ENCODE data around the gene SLC1A3. TPM values are rescaled to one million over a fixed set of nuclear protein-coding genes. Genes with fewer than 3 reads are reported as not detected.

SLC1A3 gene
- total RNA-seq, 1 donor, result 1.3 TPM

DNA sequence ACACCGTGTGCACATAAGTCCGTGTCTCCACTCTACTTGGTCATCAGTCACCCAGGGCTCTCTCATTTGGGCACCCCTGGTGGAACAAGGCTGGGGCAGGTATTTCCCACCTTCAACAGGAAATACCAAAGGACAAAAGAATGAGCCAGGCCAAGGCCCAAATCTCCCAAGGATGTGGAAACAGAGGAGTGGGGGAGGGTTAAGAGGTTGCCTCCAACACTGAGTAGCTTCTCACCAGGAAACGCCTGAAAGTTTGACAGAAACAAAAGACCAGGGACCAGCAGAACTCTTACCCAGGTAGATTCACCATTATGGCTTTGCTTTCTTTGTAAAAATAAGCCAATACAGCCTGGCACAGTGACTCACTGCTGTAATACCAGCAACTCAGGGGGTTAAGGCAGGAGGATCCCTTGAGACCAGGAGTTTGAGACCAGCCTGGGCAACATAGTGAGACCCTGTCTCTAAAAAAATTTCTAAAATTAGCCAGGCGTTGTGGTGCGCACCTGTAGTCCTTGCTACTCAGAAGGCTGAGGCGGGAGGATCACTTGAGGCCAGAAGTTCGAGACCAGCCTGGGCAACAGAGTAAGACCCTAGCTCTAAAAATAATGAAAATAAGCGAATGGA is 12.7 kb downstream of the SLC1A3 start:
- H3K4me3 ChIP-seq (ENCODE audit: low read depth, low read length), result no peak overlapping the region
- TF ChIP-seq, protein P1, sequence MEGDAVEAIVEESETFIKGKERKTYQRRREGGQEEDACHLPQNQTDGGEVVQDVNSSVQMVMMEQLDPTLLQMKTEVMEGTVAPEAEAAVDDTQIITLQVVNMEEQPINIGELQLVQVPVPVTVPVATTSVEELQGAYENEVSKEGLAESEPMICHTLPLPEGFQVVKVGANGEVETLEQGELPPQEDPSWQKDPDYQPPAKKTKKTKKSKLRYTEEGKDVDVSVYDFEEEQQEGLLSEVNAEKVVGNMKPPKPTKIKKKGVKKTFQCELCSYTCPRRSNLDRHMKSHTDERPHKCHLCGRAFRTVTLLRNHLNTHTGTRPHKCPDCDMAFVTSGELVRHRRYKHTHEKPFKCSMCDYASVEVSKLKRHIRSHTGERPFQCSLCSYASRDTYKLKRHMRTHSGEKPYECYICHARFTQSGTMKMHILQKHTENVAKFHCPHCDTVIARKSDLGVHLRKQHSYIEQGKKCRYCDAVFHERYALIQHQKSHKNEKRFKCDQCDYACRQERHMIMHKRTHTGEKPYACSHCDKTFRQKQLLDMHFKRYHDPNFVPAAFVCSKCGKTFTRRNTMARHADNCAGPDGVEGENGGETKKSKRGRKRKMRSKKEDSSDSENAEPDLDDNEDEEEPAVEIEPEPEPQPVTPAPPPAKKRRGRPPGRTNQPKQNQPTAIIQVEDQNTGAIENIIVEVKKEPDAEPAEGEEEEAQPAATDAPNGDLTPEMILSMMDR (IDR thresholded peaks at IDR 0.05; ENCODE audit: insufficient read depth, low read depth, low read length), result no peak
- no peak for DNase-seq (ENCODE audit: low read depth)

DNA sequence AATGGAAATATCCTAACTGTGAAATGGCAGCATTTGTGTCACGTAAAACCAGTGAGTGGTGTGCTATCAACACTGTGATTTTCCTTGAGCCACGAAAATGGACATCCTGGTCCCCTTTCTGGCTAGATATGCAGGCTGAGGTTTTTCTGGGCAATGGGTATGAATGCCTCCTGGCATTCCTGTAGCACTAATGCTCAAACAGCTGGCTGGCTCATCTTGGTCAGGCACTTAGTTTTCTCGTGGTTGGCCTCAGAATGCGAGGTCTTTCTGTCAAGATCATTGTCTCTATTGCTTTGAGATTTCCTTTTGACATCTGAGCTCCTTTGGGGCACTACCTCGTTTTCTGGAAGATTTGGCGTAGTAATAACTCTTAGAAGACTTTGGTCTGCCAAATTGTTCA is 15.6 kb downstream of the SLC1A3 start:
- TF ChIP-seq, protein P1 (IDR thresholded peaks at IDR 0.05; ENCODE audit: insufficient read depth, low read depth, low read length), result no peak
- no peak for DNase-seq (ENCODE audit: low read depth)

DNA sequence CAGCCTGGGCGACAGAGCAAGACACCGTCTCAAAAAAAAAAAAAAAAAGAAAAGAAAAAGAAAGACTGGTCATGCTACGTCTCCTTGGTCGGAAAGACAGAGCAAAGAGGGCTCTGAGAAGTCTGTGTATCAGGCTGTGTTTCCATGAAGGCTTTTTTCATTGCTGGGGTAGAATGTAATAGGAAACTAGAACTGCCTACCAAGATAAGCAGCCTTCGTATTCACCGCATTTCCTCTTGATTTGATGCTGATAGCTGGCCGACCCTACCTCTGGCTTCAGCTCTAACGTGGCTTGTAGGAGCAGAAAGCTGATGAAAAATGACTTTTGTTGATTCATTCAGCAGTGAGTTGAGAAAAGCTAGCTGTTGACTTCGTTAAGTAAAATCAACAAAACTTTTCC is 17.4 kb downstream of the SLC1A3 start:
- TF ChIP-seq, protein P1 (IDR thresholded peaks at IDR 0.05; ENCODE audit: insufficient read depth, low read depth, low read length), result no peak
- H3K4me3 ChIP-seq (ENCODE audit: low read depth, low read length), result no peak overlapping the region
- DNase-seq (ENCODE audit: low read depth), result no peak

More for the DNA sequence above, 15.6 kb downstream of the SLC1A3 start:
- H3K4me3 ChIP-seq (ENCODE audit: low read depth, low read length), result no peak overlapping the region

DNA sequence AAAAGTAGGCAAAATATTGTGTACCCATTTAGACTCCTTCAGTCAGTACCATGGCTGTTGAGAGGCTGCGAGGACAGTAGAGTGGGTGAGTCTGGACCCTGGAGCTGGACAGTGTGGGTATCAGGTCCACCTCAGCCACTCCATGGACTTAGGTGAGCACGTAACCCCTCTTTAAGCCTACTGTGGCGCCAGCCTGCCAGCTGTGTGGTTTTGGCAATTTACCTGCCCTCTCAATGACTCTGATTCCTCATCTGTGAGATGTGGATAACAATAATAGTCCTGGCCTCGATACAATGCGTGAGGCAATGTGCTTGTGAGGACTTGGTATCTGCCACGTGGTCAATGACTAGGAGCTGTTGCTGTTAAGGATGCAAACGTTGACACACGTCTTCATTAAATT is 17.9 kb downstream of the SLC1A3 start:
- TF ChIP-seq, protein P1 (IDR thresholded peaks at IDR 0.05; ENCODE audit: insufficient read depth, low read depth, low read length), result no peak
- DNase-seq (ENCODE audit: low read depth), result no peak
- no peak overlapping the region for H3K4me3 ChIP-seq (ENCODE audit: low read depth, low read length)

DNA sequence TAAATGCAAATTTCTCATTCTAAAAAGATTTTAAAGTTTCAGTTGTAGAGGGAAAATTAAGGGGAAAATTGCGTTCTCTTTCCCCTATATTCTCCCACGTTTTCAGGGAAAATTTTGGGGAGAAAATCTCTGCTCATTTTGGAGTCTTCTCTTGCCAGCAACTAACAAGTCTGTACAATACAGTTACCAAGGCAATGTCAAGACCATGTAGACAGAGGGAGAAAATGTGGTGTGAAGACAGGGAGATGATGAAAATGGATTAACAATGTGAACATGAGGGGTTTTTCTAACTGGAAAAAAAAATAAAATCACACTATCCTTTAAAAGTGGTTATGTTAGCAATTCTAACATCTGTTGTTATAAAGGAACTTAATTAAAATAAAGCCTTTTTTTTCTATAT is 22.3 kb downstream of the SLC1A3 start:
- TF ChIP-seq, protein P1 (IDR thresholded peaks at IDR 0.05; ENCODE audit: insufficient read depth, low read depth, low read length), result no peak
- no peak overlapping the region for H3K4me3 ChIP-seq (ENCODE audit: low read depth, low read length)
- no peak for DNase-seq (ENCODE audit: low read depth)

DNA sequence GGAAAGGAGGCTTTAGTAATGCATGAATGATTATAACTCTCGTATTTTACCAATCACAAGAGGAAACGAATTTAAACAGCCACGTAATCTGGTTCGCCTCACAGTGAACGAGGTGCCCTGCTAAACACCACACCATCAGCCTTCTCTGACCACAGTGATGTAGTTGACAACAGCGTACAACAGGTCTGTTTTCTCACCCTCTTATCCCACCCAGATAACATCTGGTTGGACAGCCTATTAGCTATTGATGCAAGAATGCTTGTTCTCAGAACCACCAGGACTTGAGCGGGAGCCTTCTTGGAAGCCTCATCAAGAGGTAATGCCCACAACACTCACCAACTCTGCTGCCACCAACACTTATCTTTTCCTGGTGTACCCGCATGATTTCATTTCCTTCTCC is 23.3 kb downstream of the SLC1A3 start:
- H3K4me3 ChIP-seq (ENCODE audit: low read depth, low read length), result no peak overlapping the region
- no peak for DNase-seq (ENCODE audit: low read depth)
- TF ChIP-seq, protein P1 (IDR thresholded peaks at IDR 0.05; ENCODE audit: insufficient read depth, low read depth, low read length), result no peak

Data from fibroblast of villous mesenchyme (primary cell).